Jurkat, Clone E6-1 (cell line): Measurements from ENCODE around the gene ZBTB8B. TPM values are rescaled to one million over a fixed set of nuclear protein-coding genes. Genes with fewer than 3 reads are reported as not detected.
"Not testable (repeated sequence)": the region's sequence is repeated elsewhere in the genome, so short reads cannot be mapped to it uniquely, and the experiment has no call there.

Source experiments
- DNase-seq: peaks from one replicate; pipeline ENCODE4 v3.0.0-alpha.2; 2011; ENCODE audit warnings: low read depth, low spot score
- H3K4me3 ChIP-seq: 2 replicates; pipeline ENCODE4 v1.5.1; 2011; ENCODE audit warnings: mild to moderate bottlenecking, low read length, control low read depth, moderate library complexity
- polyA plus RNA-seq: library from polyadenylated mRNA; unstranded; fragments of >200 nt; gene quantifications from one replicate; pipeline ENCODE4 v1.2.1, GENCODE V29; 2012; ENCODE audit warnings: missing spikeins; ENCODE audit not compliant: insufficient read length, insufficient read depth

The ZBTB8B gene
- not detected for polyA plus RNA-seq

GRCh38 chr1:32464716-32465577 lies at the start of gene ZBTB8B:
TSS of gene ZBTB8B (plus strand) at chr1:32465072. CDS start at chr1:32470625, 5,553 bp downstream.
- DNase-seq: no peak
- H3K4me3 ChIP-seq: no peak within 1 kb of the TSS; the same call in 1 of the 2 replicates

- DNase-seq: no peak
- no peak overlapping the region for H3K4me3 ChIP-seq
These were observed 43.1 kb upstream of the ZBTB8B start for GRCh38 chr1:32421775-32422174.

GRCh38 chr1:32426489-32427255 lies 38.2 kb upstream of the ZBTB8B start:
- H3K4me3 ChIP-seq: no peak overlapping the region
- DNase-seq: no peak

DNA sequence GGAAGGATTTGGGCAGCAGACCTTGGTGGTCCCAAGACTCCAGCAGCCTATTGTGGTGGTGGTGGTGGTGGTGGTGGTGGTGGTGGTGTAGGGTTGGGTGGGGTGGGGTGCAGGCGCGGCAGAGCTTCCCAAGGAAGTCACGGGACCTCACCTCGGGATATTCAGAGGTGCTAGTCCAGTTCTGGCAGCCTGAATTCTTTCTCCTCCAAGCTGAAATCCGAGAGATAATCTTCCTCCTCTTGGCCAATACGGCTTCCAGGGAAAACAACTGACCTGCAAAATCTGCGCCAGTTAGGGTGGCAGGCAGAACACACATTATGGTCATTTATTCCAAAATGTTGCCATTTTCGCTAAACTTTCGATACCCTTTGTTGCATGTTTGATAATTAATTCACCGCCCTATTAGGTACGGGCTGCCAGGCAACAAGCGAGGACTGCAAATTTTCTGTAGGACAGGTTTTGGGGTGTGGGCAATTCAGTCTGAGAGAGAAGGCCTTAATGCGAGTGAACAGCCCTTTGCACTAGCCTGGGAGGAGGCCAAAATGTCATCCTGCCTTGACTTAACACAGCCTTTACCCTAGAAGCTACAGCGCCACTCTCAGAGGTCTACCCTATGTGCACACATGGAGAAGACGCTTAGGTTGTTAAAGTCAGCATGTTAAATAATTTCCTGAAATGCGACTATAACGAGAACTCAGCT lies 37.5 kb upstream of the ZBTB8B start:
- H3K4me3 ChIP-seq: no peak overlapping the region
- DNase-seq: no peak

- no peak for DNase-seq
- H3K4me3 ChIP-seq: no peak overlapping the region
These were observed 33.0 kb upstream of the ZBTB8B start for GRCh38 chr1:32431736-32432400.

GRCh38 chr1:32438136-32438535 lies 26.7 kb upstream of the ZBTB8B start:
- H3K4me3 ChIP-seq: no peak overlapping the region
- no peak for DNase-seq

- DNase-seq, H3K4me3 ChIP-seq: not testable (repeated sequence)
These were observed 26.1 kb upstream of the ZBTB8B start for GRCh38 chr1:32438777-32439176.

DNA sequence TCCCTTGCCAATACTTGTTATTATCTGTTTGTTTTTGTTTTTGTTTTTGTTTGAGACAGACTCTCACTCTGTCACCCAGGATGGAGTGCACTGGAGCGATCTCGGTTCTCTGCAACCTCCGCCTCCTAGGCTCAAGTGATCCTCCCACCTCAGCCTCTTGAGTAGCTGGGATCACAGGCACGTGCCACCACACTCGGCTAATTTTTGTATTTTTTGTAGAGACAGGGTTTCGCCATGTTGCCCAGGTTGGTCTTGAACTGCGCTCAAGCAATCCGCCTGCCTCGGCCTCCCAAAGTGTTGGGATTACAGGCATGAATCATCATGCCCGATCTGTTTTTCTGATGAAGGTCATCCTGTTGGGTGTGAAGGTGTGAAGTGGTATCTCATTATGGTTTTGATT lies 23.4 kb upstream of the ZBTB8B start:
- not testable (repeated sequence) for H3K4me3 ChIP-seq, DNase-seq

DNA sequence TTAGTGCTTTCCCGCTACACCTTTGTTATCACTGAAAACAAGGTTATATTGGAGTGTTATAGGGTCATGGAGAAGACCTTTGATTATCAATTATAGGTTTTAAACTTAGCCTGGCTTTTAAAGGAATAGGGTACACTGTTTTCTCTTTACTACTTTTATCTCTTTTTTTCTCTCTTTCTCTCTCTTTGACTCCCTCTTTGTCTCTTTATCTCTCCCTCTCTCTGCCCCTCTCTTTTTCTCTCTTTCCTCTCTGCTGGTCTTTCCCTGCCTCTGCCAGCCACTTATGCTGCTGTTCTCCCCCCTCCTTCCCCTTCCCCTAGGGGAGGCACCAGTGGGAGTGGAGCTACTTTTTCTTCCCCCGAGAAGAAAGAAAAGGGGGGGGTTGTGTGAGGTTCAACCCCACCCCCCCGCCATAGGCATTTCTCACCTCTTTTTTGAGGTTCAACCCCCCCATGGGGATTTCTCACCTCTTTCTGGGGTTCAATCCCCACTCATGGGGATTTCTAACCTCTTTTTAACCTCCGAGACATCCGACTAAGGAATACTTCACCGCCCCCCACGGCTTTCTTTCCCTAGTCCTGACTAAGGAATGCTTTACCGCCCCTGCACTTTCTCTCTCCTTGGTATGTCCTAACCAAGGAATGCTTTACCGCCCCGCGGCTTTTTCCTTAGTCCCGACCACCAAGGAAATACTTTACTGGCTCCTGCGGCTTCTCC lies 17.2 kb upstream of the ZBTB8B start:
- DNase-seq: no peak
- H3K4me3 ChIP-seq: no peak overlapping the region

DNA sequence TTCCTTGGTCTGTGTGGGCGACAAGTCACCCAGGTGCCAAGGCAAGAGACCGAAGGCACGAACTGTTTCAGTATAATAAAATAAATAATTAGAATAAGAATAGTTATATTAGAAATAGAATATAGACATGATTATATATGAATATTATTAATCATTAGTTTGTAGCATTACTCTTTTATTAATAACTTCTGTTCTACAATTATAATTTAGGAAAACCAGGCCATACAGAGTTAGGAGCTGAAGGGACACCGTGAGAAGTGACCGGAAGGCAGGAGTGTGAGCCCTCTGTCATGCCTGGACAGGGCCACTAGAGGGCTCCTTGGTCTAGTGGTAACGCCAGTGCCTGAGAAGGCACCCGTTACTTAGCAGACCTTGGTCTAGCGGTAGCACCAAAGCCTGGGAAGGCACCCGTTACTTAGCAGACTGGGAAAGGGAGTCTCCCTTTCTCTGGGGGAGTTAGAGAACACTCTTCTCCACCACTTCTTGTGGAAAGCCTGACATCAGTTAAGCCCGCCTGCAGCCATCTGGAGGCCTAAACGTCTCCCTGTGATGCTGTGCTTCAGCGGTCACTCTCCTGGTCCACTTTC lies 16.6 kb upstream of the ZBTB8B start:
- peak; percentile 38 for DNase-seq
- H3K4me3 ChIP-seq: not testable (repeated sequence)

DNA sequence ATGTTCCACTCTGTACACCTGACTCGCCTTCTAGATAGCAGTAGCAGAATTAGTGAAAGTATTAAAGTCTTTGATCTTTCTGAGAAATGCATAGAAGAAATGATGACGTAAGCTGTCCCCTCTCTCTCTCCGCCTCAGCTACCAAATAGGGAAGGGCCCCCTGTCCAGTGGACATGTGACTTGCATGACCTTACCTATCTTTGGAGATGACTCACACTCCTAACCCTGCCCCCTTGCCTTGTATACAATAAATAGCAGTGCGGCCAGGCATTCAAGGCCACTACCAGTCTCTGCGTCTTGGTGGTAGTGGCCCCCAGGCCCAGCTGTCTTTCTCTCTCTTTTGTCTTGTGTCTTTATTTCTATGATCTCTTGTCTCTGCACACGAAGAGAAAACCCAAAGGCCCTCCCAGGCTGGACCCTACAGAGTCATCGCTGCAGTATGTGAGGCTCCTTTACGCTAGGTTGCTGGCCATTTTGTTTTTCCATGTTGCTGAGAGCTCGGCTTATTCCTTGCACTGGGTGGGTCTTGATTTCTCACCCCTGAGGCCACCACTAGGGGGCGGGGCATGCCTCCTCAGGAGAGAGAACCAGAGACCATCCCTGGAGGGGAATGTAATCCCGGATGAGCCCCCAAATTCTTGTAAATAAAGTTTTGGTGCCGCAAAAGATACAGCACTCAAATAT lies 16.0 kb upstream of the ZBTB8B start:
- peak; percentile 35 for DNase-seq
- no peak overlapping the region for H3K4me3 ChIP-seq

GRCh38 chr1:32449457-32449831 lies 15.4 kb upstream of the ZBTB8B start:
- not testable (repeated sequence) for DNase-seq, H3K4me3 ChIP-seq

DNA sequence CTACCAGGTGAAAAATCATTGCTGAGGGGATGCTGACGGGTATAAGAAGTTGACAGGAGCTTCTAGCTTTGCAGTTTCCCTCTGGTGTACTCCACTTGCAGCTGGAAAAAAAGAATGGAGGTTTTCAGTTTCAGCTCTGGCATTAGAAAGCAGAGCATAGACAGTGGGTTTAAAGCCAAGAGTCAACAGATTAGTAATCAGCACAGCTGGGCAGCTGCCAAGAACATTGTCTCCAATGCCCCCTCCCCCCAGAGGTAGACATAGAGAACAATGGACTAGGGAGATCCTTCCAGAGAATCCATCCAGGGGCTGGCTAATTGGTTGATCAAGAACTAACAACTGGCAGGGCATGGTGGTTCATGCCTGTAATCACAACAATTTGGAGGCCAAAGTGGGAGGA lies 10.1 kb upstream of the ZBTB8B start:
- no peak overlapping the region for H3K4me3 ChIP-seq
- DNase-seq: no peak

- no peak overlapping the region for H3K4me3 ChIP-seq
- DNase-seq: no peak
These were observed 8.9 kb upstream of the ZBTB8B start for GRCh38 chr1:32455958-32456357.

DNA sequence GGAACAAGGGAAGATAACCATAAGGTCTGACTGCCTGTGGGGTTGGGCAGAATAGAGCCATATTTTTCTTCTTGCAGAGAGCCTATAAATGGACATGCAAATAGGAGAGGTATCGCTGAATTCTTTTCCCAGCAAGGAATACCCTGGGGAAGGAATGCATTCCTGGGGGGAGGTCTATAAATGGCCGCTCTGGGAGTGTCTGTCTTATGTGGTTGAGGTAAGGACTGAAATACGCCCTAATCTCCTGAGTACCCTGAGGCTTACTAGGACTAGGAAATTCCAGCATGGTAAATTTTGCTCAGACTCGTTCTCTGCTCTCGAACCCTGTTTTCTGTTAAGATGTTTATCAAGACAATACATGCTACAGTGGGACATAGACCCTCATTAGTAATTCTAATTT lies 6.1 kb upstream of the ZBTB8B start:
- H3K4me3 ChIP-seq: not testable (repeated sequence)

DNA sequence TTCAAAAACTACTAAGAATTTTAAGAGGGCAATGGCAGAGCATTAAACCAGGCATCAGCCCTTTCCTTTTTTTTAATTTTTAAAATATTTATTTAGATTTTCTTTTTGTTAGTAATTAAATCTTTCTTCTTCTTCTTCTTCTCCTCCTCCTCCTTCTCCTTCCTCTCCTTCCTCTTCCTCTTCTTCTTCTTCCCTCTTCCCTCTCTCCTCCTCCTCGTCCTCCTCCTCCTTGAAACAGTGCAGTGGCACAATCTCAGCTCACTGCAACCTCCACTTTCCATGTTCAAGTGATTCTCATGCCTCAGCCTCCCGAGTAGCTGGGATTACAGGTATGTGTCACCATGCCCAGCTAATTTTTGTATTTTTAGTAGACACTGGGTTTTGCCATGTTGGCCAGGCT lies 1.9 kb upstream of the ZBTB8B start:
- not testable (repeated sequence) for H3K4me3 ChIP-seq, DNase-seq

More for the DNA sequence above, 6.1 kb upstream of the ZBTB8B start:
- not testable (repeated sequence) for DNase-seq

- no peak for DNase-seq
- H3K4me3 ChIP-seq: no peak overlapping the region; the same call in 1 of the 2 replicates
These were observed 619 bp upstream of the ZBTB8B start for GRCh38 chr1:32464191-32464715.
